A673 (cell line): ENCODE measurements around the gene ZNF134. TPM values are rescaled to one million over a fixed set of nuclear protein-coding genes. Genes with fewer than 3 reads are reported as not detected.

Experiments
- BruUV-seq: library from RNA; stranded (reverse); fragments of 400-500 nt; replicated peaks from 2 replicates; lab custom pipeline; 2021; lab: Mats Ljungman, UMichigan
- CTCF ChIA-PET: fragments of 300-600 bp; sonication (Branson Sonifier 250); formaldehyde crosslinking; loops from one replicate; lab custom pipeline; 2022; ENCODE audit warnings: antibody characterized with exemption; lab: Charles Lee
- POLR2A ChIA-PET: fragments of 300-600 bp; sonication (Branson Sonifier 250); formaldehyde crosslinking; loops from one replicate; lab custom pipeline; 2022; ENCODE audit warnings: antibody characterized with exemption; ENCODE audit not compliant: low non-redundant PET; lab: Charles Lee
- DNase-seq: peaks from one replicate; pipeline ENCODE4 v3.0.0-alpha.2; 2015; ENCODE audit warnings: low spot score
- H3K27ac ChIP-seq: fragments of 200-600 bp; sonication (generic); 2 replicates; pipeline ENCODE4 v1.5.1; 2016; ENCODE audit warnings: mixed run types, low read depth, mild to moderate bottlenecking, mixed read lengths, antibody characterized with exemption, low read length; ENCODE audit not compliant: poor library complexity, severe bottlenecking
- H3K27me3 ChIP-seq: fragments of 200-600 bp; sonication (generic); replicated peaks from 2 replicates; pipeline ENCODE4 v1.6.1; 2017; ENCODE audit warnings: mixed run types, low read depth, mild to moderate bottlenecking, mixed read lengths, antibody characterized with exemption, low read length; ENCODE audit not compliant: insufficient read depth, poor library complexity
- H3K36me3 ChIP-seq: fragments of 200-600 bp; sonication (generic); 2 replicates; pipeline ENCODE4 v1.6.1; 2016; ENCODE audit warnings: mixed run types, mild to moderate bottlenecking, mixed read lengths, antibody characterized with exemption, low read length; ENCODE audit not compliant: insufficient read depth, poor library complexity, severe bottlenecking
- H3K4me1 ChIP-seq: fragments of 200-600 bp; sonication (generic); 2 replicates; pipeline ENCODE4 v1.6.1; 2017; ENCODE audit warnings: mixed run types, mild to moderate bottlenecking, mixed read lengths, antibody characterized with exemption, low read length; ENCODE audit not compliant: insufficient read depth, poor library complexity, severe bottlenecking
- H3K4me3 ChIP-seq: fragments of 200-600 bp; sonication (generic); 2 replicates; pipeline ENCODE4 v1.5.1; 2016; ENCODE audit warnings: low read depth, mixed run types, mild to moderate bottlenecking, mixed read lengths, low read length; ENCODE audit not compliant: poor library complexity, severe bottlenecking
- H3K9me3 ChIP-seq: fragments of 200-600 bp; sonication (generic); 2 replicates; pipeline ENCODE4 v1.6.1; 2016; ENCODE audit warnings: mixed run types, low read depth, mild to moderate bottlenecking, mixed read lengths, antibody characterized with exemption, low read length; ENCODE audit not compliant: poor library complexity, severe bottlenecking
- EZH2 ChIP-seq: fragments of 200-600 bp; sonication (generic); IDR thresholded peaks from 2 replicates; pipeline ENCODE4 v1.6.1; 2017; ENCODE audit warnings: borderline replicate concordance, low read depth, mild to moderate bottlenecking, mixed read lengths, antibody characterized with exemption, low read length; ENCODE audit not compliant: poor library complexity, severe bottlenecking
- intact Hi-C: fragments of 100-400 bp; cut with micrococcal nuclease; formaldehyde crosslinking; loops from one replicate; pipeline ENCODE4 v1.10.0; 2022; ENCODE audit not compliant: unreplicated experiment
- total RNA-seq: library from RNA; stranded (reverse); gene quantifications from 2 replicates; pipeline ENCODE4 v1.2.3, GENCODE V29; 2021
- TF ChIP-seq, protein P1 (sequence below): fragments of 300-800, 200-600 bp; sonication (generic); conservative IDR thresholded peaks from 2 replicates; pipeline ENCODE4 v1.5.1; 2017; ENCODE audit warnings: low read depth, mild to moderate bottlenecking, antibody characterized with exemption, low read length, moderate library complexity, mixed read lengths

The ZNF134 gene
- total RNA-seq, 1 experiment from 2014 or later = 24.7 TPM

DNA sequence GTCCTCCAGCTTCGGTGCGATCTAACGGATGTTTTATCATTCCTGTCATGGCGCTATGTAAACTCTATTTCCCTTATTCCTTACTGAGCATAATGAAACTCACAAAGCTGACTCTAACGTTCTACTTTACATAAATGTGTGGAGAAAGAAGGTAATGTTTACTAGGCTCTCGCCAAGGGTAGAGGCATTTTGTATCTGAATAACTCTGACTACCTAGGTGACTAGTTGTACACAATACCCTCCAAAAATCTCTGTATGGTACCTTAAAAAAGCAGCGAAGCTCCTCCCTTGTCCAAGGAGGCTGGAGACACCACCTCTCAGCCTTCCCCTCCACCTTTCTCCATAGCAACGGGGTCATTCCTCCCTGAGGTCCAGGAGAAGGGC lies 14.7 kb upstream of the ZNF134 start:
- TF ChIP-seq EZH2 = no peak
- TF ChIP-seq, protein P1, sequence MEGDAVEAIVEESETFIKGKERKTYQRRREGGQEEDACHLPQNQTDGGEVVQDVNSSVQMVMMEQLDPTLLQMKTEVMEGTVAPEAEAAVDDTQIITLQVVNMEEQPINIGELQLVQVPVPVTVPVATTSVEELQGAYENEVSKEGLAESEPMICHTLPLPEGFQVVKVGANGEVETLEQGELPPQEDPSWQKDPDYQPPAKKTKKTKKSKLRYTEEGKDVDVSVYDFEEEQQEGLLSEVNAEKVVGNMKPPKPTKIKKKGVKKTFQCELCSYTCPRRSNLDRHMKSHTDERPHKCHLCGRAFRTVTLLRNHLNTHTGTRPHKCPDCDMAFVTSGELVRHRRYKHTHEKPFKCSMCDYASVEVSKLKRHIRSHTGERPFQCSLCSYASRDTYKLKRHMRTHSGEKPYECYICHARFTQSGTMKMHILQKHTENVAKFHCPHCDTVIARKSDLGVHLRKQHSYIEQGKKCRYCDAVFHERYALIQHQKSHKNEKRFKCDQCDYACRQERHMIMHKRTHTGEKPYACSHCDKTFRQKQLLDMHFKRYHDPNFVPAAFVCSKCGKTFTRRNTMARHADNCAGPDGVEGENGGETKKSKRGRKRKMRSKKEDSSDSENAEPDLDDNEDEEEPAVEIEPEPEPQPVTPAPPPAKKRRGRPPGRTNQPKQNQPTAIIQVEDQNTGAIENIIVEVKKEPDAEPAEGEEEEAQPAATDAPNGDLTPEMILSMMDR = no peak
- DNase-seq = no peak
- ChIA-PET POLR2A (no interaction called here), CTCF (no interaction called here)
- no peaks in the 10 kb centered on the region for H3K36me3 ChIP-seq
- H3K27me3 ChIP-seq = no peaks in the 10 kb centered on the region
- peak overlapping the region; percentile 88 for H3K4me3 ChIP-seq
- intact Hi-C loops = no loop called here
- no peak overlapping the region for H3K27ac ChIP-seq
- peaks cover 17% of the 10 kb centered on the region for H3K9me3 ChIP-seq
- no TSS peak for BruUV-seq
- H3K4me1 ChIP-seq = no peaks in the 10 kb centered on the region

DNA sequence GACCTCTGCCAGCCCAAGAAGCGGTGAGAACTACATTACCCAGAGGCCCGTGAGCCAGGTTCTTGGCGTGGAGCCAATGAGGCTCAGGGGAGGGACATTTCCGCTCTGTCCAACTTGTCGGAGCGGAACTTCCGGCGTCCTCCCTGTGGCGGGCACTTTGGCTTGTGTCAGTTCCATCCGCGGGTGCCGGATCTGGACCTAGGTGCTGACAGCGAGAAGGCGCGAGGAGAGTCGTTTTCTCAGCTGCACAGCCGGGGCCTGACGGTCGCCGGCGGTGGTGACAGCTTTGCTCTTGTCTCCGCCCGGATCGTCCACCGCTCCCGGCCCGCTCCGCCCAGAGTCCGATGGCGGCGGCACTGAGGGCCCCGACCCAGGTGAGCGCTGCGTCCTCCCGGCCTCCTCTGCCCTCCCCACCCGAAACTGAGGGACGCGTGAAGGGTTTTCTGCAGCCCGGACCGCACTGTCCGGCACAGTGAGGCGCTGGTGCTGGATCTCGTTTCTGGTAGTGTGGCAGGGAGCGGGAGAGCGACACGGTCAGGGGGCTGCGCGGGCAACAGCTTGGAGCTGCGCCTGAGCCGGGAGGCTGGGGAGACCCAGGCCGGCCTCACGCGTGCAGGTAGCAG lies 14.2 kb upstream of the ZNF134 start, which contains the start of gene ZNF530:
ZNF530 (plus strand) TSS at position 125 of the 623 bp plus-strand sequence. CDS start 4,461 bp downstream, outside the sequence.
- no TSS peak for BruUV-seq
- POLR2A ChIA-PET = no interaction called here
- Histone ChIP-seq H3K4me3 (peak within 1 kb of the TSS; percentile 88), H3K4me1 (no peaks in the 10 kb centered on the region), H3K9me3 (peaks cover 17% of the 10 kb centered on the region), H3K27ac (peak within 1 kb of the TSS; percentile 31), H3K36me3 (peaks cover 4% of the 10 kb centered on the region), H3K27me3 (no peaks in the 10 kb centered on the region)
- TF ChIP-seq, protein P1 = no peak
- no peak for TF ChIP-seq EZH2
- CTCF ChIA-PET = no interaction called here
- intact Hi-C loops = no loop called here
- peak; percentile 95 for DNase-seq

DNA sequence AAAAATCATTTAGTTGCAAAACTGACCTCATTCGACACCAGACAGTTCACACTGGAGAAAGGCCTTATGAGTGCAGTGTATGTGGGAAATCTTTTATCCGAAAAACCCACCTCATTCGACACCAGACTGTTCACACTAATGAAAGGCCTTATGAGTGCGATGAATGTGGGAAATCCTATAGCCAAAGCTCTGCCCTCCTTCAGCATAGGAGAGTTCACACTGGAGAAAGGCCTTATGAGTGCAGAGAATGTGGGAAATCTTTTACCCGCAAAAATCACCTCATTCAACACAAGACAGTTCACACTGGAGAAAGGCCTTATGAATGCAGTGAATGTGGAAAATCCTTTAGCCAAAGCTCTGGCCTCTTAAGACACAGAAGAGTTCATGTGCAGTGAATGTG lies 7.1 kb upstream of the ZNF134 start:
- no peak for DNase-seq
- no TSS peak for BruUV-seq
- intact Hi-C loops = no loop called here
- H3K27me3 ChIP-seq = no peaks in the 10 kb centered on the region
- H3K9me3 ChIP-seq = peaks cover 35% of the 10 kb centered on the region
- H3K36me3 ChIP-seq = peaks cover 26% of the 10 kb centered on the region
- POLR2A ChIA-PET = no interaction called here
- H3K4me1 ChIP-seq = no peaks in the 10 kb centered on the region
- H3K27ac ChIP-seq = no peak overlapping the region
- CTCF ChIA-PET = no interaction called here
- TF ChIP-seq, protein P1 = no peak
- no peak for TF ChIP-seq EZH2
- no peak overlapping the region for H3K4me3 ChIP-seq
